ENCODE data around the gene DEDD2.

Gene DEDD2

DNA sequence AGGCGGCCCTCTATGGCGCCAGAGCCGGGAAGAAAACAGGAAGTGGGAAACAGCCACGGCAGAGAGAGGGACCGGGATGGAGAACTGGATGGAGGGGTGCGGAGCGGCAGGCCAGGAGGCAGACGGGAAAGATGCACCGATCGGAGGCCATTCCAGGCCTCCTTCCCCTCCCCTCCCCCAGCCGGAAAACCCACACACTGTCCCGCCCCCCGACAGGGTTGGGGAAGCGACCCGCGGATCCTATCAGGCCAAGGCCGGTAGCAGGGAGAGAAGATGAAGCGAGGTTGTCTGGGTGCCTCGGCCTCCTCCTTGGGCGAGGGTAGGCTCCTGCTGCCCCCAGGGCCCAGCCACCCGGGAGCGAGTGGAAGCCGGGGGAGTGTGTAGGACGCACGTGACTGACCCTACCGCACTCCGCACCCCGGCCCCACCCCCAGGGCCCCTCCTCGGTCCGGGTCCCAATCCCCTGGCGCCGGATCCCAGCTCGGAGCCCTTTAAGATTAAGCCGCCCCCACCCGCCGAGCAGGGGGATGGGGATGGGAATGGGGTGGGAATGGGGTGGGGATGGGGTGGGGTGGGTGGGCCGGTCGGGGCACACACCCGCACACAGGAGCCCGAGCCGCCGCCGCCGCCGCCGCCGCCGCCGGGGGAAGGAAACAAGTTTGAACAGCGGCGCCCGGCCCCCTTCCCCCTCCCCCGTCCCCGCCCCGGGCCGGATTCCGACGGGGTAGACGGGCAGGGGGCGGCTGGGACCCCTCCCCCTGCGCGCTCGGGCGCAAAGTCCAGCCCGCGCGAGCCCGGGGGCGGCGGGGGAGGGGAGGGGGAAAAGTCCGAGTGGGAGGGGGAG lies 36.0 kb upstream of the DEDD2 start:
- H3K79me2 ChIP-seq (ENCODE audit: insufficient read depth, low read length): peaks cover 50% of the 10 kb centered on the region
- H3K27ac ChIP-seq (ENCODE audit: low read length): peak overlapping the region; percentile 98
- peaks cover 27% of the 10 kb centered on the region for H3K36me3 ChIP-seq (ENCODE audit: insufficient read depth, low read length)
- H3K4me3 ChIP-seq (ENCODE audit: low read depth in 1 of 2, low read length in 2 of 2): peak overlapping the region; percentile 90 to 98
- H3K9ac ChIP-seq (ENCODE audit: low read depth, low read length): peak overlapping the region; percentile 98
- H3K4me1 ChIP-seq (ENCODE audit: insufficient read depth, low read length): peaks cover 28% of the 10 kb centered on the region
- DNase-seq (peak; percentile 79), ATAC-seq (ENCODE audit: insufficient read depth, low read depth) (peak; percentile 56)
- TF ChIP-seq CTCF (IDR thresholded peaks at IDR 0.05; ENCODE audit: borderline replicate concordance, extremely low read depth, low read length, poor library complexity, severe bottlenecking) (no peak), EZH2 (IDR thresholded peaks at IDR 0.05; ENCODE audit: borderline replicate concordance, low read depth, low read length, severe bottlenecking) (no peak)
- no peaks in the 10 kb centered on the region for H3K27me3 ChIP-seq (ENCODE audit: insufficient read depth, low read length, poor library complexity)
- no peaks in the 10 kb centered on the region for H3K9me3 ChIP-seq (ENCODE audit: insufficient read depth, low read length, severe bottlenecking)
- H4K20me1 ChIP-seq (ENCODE audit: insufficient read depth, low read length): peaks cover 31% of the 10 kb centered on the region
- H2AFZ ChIP-seq (ENCODE audit: low read depth, low read length): peak overlapping the region; percentile 81
- peak overlapping the region; percentile 90 for H3K4me2 ChIP-seq (ENCODE audit: insufficient read depth, low read length)

DNA sequence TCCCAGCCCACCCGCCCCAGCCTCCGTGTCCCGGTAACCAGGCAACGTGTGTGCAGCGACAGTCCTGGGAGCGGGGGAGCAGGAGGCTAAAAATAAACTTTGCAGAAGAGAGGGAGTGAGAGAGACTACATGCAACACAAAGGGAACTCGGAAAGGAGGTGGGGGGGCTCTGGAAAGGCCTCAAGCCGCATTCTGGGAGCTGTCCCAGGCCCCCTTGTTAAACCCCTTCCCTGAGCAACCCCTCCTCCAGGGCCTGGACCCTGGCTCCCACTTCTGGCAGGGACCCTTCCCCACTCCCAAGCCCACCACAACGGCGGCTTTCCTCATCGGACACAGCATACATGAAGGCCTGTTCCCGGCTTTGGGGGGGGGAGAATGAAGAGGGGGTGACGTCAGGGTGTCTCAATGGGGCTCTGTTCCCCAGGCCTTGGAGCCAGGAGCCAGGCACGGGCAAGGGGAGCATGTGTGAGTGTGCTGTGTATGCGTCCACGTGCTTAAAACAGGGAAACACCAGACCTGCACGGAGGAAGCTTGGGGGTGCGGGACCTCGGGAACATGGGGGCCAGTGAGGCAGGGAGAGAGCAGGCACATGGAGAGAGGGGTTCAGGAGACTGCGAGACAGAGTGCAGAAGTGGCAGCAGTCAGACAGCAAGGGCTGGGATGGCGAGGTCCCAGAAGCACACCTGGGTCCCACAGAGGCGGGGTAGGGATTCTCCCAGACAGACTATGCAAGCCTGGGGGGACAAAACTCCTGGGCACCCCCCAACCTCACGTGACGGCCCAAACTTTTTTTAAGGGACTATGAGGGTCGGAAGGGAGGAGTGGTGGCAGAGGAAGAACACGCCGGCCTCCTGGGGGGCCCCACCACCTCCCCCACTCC lies 35.1 kb upstream of the DEDD2 start:
- Histone ChIP-seq H3K9ac (ENCODE audit: low read depth, low read length) (peak overlapping the region; percentile 98), H3K9me3 (ENCODE audit: insufficient read depth, low read length, severe bottlenecking) (no peaks in the 10 kb centered on the region), H3K27ac (ENCODE audit: low read length) (peak overlapping the region; percentile 91), H2AFZ (ENCODE audit: low read depth, low read length) (peak overlapping the region; percentile 81; the same call in 1 of the 2 replicates), H3K4me1 (ENCODE audit: insufficient read depth, low read length) (peaks cover 28% of the 10 kb centered on the region), H3K4me2 (ENCODE audit: insufficient read depth, low read length) (peak overlapping the region; percentile 79), H3K27me3 (ENCODE audit: insufficient read depth, low read length, poor library complexity) (no peaks in the 10 kb centered on the region), H3K79me2 (ENCODE audit: insufficient read depth, low read length) (peaks cover 50% of the 10 kb centered on the region), H3K36me3 (ENCODE audit: insufficient read depth, low read length) (peaks cover 27% of the 10 kb centered on the region), H3K4me3 (ENCODE audit: low read depth in 1 of 2, low read length in 2 of 2) (peak overlapping the region; percentile 83 to 90; a peak in 3 of 4 replicates), H4K20me1 (ENCODE audit: insufficient read depth, low read length) (peaks cover 31% of the 10 kb centered on the region)
- ATAC-seq (ENCODE audit: insufficient read depth, low read depth): no peak
- TF ChIP-seq CTCF (IDR thresholded peaks at IDR 0.05; ENCODE audit: borderline replicate concordance, extremely low read depth, low read length, poor library complexity, severe bottlenecking): no peak
- no peak for TF ChIP-seq EZH2 (IDR thresholded peaks at IDR 0.05; ENCODE audit: borderline replicate concordance, low read depth, low read length, severe bottlenecking)
- no peak for DNase-seq

DNA sequence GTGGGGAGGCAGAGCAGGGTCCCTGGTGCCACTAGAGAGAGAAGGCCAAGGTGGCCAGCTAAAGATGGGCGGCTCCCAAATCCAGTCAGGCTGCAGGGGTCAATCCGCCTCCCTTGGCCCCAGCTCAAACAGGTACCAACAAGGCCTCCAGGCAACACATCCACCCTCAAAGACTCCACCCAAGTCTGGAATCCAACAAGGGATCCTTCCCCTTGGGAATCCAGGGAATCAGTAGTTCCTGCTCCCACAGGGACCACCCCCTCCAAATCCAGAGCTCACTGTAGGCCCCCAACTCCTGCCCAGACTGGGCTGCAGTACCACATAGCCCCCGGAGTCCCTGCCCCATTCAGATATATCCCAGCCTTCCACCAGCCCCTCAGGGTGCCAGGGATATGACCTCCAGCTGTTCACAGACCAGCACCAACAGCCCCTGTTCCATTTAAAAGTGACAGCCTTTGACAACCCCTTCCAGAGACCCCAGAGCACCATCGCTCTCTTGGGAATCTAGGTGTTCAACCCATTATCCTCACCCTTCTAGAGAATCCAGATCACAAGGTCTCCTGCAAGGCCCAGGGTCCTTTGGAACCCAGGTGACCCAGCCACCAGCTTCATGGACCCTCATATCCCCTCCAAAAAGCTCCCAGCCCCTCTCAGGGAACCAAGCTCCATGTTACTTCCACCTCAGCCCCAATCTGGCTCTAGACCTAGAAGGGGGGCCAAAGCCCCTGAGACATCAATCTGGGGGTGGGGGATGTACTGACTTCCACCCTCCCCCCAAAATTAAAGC lies 34.3 kb upstream of the DEDD2 start:
- TF ChIP-seq EZH2 (IDR thresholded peaks at IDR 0.05; ENCODE audit: borderline replicate concordance, low read depth, low read length, severe bottlenecking) (no peak), CTCF (IDR thresholded peaks at IDR 0.05; ENCODE audit: borderline replicate concordance, extremely low read depth, low read length, poor library complexity, severe bottlenecking) (no peak)
- peaks cover 31% of the 10 kb centered on the region for H3K36me3 ChIP-seq (ENCODE audit: insufficient read depth, low read length)
- H3K4me2 ChIP-seq (ENCODE audit: insufficient read depth, low read length): no peak overlapping the region
- H4K20me1 ChIP-seq (ENCODE audit: insufficient read depth, low read length): peaks cover 31% of the 10 kb centered on the region
- no peaks in the 10 kb centered on the region for H3K9me3 ChIP-seq (ENCODE audit: insufficient read depth, low read length, severe bottlenecking)
- no peak overlapping the region for H3K4me3 ChIP-seq (ENCODE audit: low read depth in 1 of 2, low read length in 2 of 2)
- H3K79me2 ChIP-seq (ENCODE audit: insufficient read depth, low read length): peaks cover 50% of the 10 kb centered on the region
- H3K27me3 ChIP-seq (ENCODE audit: insufficient read depth, low read length, poor library complexity): no peaks in the 10 kb centered on the region
- H2AFZ ChIP-seq (ENCODE audit: low read depth, low read length): no peak overlapping the region
- DNase-seq (no peak), ATAC-seq (ENCODE audit: insufficient read depth, low read depth) (no peak)
- no peak overlapping the region for H3K27ac ChIP-seq (ENCODE audit: low read length)
- H3K4me1 ChIP-seq (ENCODE audit: insufficient read depth, low read length): peaks cover 28% of the 10 kb centered on the region
- H3K9ac ChIP-seq (ENCODE audit: low read depth, low read length): peak overlapping the region; percentile 0; the same call in 1 of the 2 replicates

Data from DND-41 (cell line).